ES-I3 (cell line): ENCODE data around the gene PSMA2.

Experiments
- H3K36me3 ChIP-seq: 2 replicates; pipeline ENCODE4 v1.6.1; 2013; ENCODE audit warnings: mild to moderate bottlenecking, low read length, control low read depth, moderate library complexity; ENCODE audit not compliant: insufficient read depth
- H3K4me1 ChIP-seq: 2 replicates; pipeline ENCODE4 v1.6.1; 2013; ENCODE audit warnings: mild to moderate bottlenecking, control low read depth, low read length; ENCODE audit not compliant: insufficient read depth
- H3K9ac ChIP-seq: 2 replicates; pipeline ENCODE4 v1.6.1; 2013; ENCODE audit warnings: low read depth, mild to moderate bottlenecking, low read length, moderate library complexity
- H3K9me3 ChIP-seq: 2 replicates; pipeline ENCODE4 v1.6.1; 2013; ENCODE audit warnings: mild to moderate bottlenecking, low read length, moderate library complexity; ENCODE audit not compliant: control insufficient read depth, insufficient read depth

PSMA2 gene

DNA sequence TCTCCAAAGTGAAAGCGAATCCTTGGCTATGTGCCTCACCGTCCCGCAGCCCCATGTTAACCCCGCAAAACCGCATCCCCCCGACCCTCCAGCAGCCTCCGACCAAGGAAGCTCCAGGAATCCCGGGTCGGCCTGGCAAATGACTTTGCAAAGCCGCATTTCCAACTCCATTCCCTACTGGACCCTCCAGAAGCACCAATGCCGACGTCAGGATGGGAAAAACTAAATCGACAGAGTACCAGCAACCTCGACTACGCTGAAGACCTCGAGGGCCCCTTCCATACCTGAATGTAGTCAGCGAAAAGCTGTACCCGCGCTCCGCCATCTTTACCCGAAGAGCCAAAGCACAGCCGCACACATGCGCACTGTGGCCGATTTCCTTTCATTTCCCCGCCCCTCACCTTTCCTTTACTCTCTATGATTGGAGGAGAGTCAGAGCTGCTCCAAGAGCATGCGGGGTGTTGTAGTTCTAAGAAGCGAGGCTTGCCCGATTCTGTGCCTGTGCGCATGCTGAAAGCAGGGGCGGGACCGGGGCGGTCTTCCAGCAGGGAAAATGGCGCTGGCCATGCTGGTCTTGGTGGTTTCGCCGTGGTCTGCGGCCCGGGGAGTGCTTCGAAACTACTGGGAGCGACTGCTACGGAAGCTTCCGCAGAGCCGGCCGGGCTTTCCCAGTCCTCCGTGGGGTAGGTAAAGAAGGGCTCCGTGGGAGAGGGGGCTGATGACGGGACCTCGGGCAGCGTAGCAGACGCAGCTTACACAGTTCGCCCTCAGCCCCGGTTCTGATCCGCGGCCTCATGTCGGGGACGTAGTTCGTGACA lies at the start of gene PSMA2, which contains the start of gene MRPL32:
Gene PSMA2, minus strand, starts transcription at position 341 of the 818 bp plus-strand sequence. Its CDS starts 16 bp downstream, at position 325.
Gene MRPL32, plus strand, starts transcription at position 543 of the 818 bp plus-strand sequence. Its CDS starts 11 bp downstream, at position 554.
- H3K36me3 ChIP-seq = peaks cover 12% of the 10 kb centered on the region
- peak within 1 kb of the TSS; percentile 93 for H3K9ac ChIP-seq
- H3K9me3 ChIP-seq = no peaks in the 10 kb centered on the region
- H3K4me1 ChIP-seq = peaks cover 9% of the 10 kb centered on the region

GRCh38 chr7:42981601-42982000 lies 49.6 kb upstream of the PSMA2 start:
- Histone ChIP-seq H3K36me3 (no peaks in the 10 kb centered on the region), H3K9me3 (no peaks in the 10 kb centered on the region; the same call in 1 of the 2 replicates), H3K9ac (no peak overlapping the region), H3K4me1 (no peaks in the 10 kb centered on the region)

GRCh38 chr7:42980514-42980913 lies 48.5 kb upstream of the PSMA2 start:
- no peaks in the 10 kb centered on the region for H3K4me1 ChIP-seq
- H3K36me3 ChIP-seq = no peaks in the 10 kb centered on the region
- H3K9me3 ChIP-seq = no peaks in the 10 kb centered on the region; the same call in 1 of the 2 replicates
- H3K9ac ChIP-seq = no peak overlapping the region

DNA sequence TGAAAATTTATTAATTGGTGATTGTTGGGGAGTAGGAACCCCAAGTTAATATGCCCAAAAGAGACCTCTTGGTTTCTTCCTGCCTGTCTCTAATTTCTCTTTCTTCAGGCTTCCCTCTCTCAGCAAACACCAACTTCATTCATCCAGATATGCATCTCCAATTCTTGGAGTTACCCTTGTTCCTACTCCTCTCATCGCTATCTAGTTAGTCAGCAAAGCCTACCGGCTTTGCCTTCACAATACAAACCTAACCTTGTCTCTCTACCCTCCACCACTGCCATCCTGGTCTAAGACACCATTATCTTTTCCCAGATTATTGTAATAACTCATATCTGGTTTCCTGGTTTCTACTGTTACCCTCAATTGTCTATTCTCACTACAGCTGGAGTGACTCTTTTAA lies 48.1 kb upstream of the PSMA2 start:
- no peak overlapping the region for H3K9ac ChIP-seq
- H3K36me3 ChIP-seq = no peaks in the 10 kb centered on the region
- H3K4me1 ChIP-seq = no peaks in the 10 kb centered on the region
- no peaks in the 10 kb centered on the region; the same call in 1 of the 2 replicates for H3K9me3 ChIP-seq

DNA sequence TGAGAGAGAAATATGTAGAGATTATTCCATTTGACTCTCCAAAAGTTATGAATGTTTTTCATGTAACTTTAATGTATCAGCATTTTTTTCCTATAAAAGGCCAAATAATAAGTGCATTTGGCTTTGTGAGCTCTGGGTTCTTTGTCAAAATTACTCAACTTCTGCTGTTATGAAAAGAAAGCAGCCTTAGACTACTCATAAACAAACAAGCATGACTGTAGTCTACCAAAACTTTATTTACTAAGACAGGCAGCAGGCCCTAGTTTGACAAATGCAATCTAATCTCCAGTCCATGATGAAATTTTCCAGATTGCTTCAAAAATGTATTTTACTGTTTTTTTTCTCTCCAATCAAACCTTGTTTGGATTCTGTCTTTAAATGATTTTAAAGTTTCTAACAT lies 46.5 kb upstream of the PSMA2 start:
- Histone ChIP-seq H3K9ac (no peak overlapping the region), H3K4me1 (no peaks in the 10 kb centered on the region), H3K9me3 (no peaks in the 10 kb centered on the region), H3K36me3 (no peaks in the 10 kb centered on the region)

- Histone ChIP-seq H3K4me1 (no peaks in the 10 kb centered on the region), H3K9ac (no peak overlapping the region), H3K9me3 (peaks cover 3% of the 10 kb centered on the region; the same call in 1 of the 2 replicates), H3K36me3 (no peaks in the 10 kb centered on the region)
These were observed 44.4 kb upstream of the PSMA2 start for GRCh38 chr7:42976371-42976770.

- Histone ChIP-seq H3K9ac (no peak overlapping the region), H3K36me3 (no peaks in the 10 kb centered on the region), H3K4me1 (no peaks in the 10 kb centered on the region), H3K9me3 (peaks cover 3% of the 10 kb centered on the region; the same call in 1 of the 2 replicates)
These were observed 40.9 kb upstream of the PSMA2 start for GRCh38 chr7:42972699-42973500.

DNA sequence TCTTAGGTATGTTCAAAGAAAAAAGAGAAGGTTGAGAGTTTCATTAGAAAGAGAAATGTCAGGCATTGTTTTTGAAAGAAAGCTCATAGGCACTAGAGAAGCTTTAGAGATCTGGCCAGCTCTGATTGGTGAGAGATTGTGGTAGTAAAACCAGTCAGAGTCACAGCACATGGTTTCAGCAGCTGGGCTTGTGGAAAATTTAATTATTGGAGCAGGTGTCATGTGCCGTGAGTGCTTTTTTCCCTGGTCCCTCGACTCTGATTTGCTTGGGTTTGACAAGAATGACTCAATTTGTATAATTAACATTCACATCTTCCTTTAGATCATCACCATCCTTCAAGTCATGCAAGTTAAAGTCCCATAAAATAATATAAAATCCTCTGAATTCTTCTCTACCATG lies 35.4 kb upstream of the PSMA2 start:
- Histone ChIP-seq H3K36me3 (no peaks in the 10 kb centered on the region), H3K9me3 (no peaks in the 10 kb centered on the region), H3K4me1 (peaks cover 7% of the 10 kb centered on the region), H3K9ac (no peak overlapping the region)

DNA sequence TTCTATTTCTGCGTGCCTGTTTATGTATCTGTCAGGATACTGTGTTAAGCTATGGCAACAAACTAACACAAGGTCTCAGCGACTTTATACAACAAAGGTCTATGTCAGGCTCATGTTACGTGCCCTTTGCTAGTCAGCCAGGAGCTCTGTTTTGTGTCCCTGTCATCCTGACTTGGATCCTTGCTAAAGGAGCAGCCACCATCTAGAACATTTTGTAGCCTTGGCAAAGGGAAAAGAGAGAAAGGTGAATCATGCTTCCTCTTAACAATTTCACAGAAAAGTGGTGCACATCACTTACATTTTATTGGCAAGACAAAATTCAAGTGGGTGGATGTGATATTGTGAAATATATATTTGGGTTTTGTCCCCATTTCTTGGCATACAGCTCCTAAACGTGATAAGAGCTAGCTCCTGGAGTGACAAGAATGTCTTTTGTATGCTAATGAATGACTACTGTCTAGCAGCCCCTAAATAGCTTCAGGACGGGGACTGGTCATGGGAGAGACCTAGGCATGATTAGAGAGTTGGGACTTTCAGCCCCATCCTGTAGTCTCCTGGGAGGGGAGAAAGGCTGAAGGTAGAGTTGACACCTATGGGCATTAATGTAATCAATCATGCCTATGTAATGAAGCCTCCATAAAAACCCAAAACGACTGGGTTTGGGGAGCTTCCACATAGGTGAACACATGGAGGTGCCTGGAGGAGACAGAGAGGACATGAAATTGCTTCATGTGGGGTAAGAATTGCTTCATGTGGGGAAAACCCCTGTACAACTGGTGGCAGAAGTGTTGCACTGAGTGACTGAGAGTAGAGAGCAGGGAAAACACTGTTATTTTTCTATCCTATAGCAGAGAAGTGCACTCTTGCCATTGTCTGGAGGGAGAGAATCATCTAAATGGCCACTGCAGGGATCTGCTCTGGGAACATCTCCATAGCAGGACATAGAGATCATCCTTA lies 33.2 kb upstream of the PSMA2 start:
- H3K9ac ChIP-seq = no peak overlapping the region
- H3K36me3 ChIP-seq = no peaks in the 10 kb centered on the region
- peaks cover 2% of the 10 kb centered on the region; the same call in 1 of the 2 replicates for H3K9me3 ChIP-seq
- peaks cover 7% of the 10 kb centered on the region for H3K4me1 ChIP-seq

DNA sequence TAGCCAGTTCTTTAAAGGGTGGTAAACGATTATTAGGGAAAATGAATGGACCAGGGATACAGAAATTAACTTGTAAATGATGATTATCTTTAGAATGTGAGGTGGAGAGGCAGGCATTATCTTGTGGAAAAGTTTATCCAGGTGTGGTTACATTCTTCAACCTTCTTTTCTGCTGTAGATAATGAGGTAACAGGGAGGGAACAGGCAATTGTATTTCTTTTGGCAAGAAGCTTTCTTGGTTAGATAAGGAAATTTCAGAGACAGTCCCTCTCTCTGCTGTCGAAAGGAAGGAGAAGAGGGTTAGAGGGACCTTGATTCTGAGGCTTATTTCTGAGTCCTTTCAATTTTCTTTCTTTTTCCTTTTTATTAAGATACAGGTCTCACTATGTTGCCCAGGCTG lies 32.3 kb upstream of the PSMA2 start:
- peaks cover 7% of the 10 kb centered on the region for H3K4me1 ChIP-seq
- H3K9ac ChIP-seq = no peak overlapping the region
- peaks cover 2% of the 10 kb centered on the region; the same call in 1 of the 2 replicates for H3K9me3 ChIP-seq
- no peaks in the 10 kb centered on the region for H3K36me3 ChIP-seq

DNA sequence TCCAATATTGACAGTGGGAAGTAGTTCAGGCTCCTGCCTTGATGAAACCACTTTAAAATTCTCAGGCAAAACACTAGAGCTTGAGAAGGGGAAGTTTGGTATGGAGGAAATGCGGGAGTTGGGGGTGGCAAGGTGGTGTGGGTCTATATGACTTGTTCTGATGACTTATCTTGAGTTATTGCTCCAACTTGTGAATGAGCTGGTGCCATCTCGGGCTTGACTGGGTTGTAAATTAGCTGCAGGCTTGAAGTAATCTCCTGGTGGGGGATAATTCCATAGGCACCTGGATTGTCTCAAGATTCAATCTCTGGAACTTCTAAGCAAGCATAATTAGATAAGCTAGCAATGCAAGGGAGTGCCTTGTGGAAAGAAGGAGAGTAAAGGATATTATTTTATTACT lies 29.2 kb upstream of the PSMA2 start:
- Histone ChIP-seq H3K36me3 (no peaks in the 10 kb centered on the region), H3K9me3 (peaks cover 2% of the 10 kb centered on the region; the same call in 1 of the 2 replicates), H3K4me1 (peaks cover 7% of the 10 kb centered on the region), H3K9ac (no peak overlapping the region)

GRCh38 chr7:42960762-42961161 lies 28.8 kb upstream of the PSMA2 start:
- H3K9me3 ChIP-seq = peaks cover 2% of the 10 kb centered on the region; the same call in 1 of the 2 replicates
- no peak overlapping the region for H3K9ac ChIP-seq
- H3K4me1 ChIP-seq = peaks cover 7% of the 10 kb centered on the region
- no peaks in the 10 kb centered on the region for H3K36me3 ChIP-seq

DNA sequence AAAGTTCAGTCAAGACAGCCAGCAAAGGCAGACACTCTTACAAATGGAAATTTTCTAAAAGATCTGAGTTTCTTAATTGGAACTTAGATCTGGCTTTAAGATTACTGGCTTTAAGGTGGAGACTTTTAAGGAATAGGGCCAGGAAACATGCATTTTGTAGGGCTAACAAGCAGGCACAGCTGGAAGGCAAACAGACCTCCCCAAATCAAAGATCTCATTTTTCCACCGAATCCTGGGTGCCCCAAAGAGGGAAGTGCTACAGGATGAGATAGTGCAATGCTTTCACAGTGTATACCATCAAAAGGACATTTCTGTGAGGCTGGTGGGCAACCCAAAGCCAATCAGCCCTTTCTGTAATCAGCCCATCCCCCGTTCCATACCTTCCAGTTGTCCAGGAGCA lies 27.6 kb upstream of the PSMA2 start:
- H3K9me3 ChIP-seq = peaks cover 2% of the 10 kb centered on the region; the same call in 1 of the 2 replicates
- no peak overlapping the region for H3K9ac ChIP-seq
- no peaks in the 10 kb centered on the region for H3K4me1 ChIP-seq
- no peaks in the 10 kb centered on the region for H3K36me3 ChIP-seq

- no peaks in the 10 kb centered on the region for H3K4me1 ChIP-seq
- peaks cover 2% of the 10 kb centered on the region; the same call in 1 of the 2 replicates for H3K9me3 ChIP-seq
- H3K9ac ChIP-seq = no peak overlapping the region
- H3K36me3 ChIP-seq = no peaks in the 10 kb centered on the region
These were observed 24.1 kb upstream of the PSMA2 start for GRCh38 chr7:42956062-42956461.
